GM12801 (cell line): ENCODE data around the gene EIF3L.

ENCODE experiments used
- CTCF ChIP-seq: IDR thresholded peaks from one replicate; pipeline ENCODE4 v1.5.1; 2011; ENCODE audit warnings: control low read depth; ENCODE audit not compliant: insufficient read length; ENCODE audit errors: extremely low read depth

The EIF3L gene

GRCh38 chr22:37929390-37929789 is 80.2 kb downstream of the EIF3L start:
- TF ChIP-seq CTCF, result no peak

GRCh38 chr22:37930270-37930951 is 81.2 kb downstream of the EIF3L start:
- TF ChIP-seq CTCF, result no peak

- TF ChIP-seq CTCF, result no peak
These were observed 81.8 kb downstream of the EIF3L start for GRCh38 chr22:37930952-37931440.

- TF ChIP-seq CTCF, result no peak
These were observed 82.7 kb downstream of the EIF3L start for GRCh38 chr22:37931893-37932389.

- TF ChIP-seq CTCF, result no peak
These were observed 83.2 kb downstream of the EIF3L start for GRCh38 chr22:37932401-37932800.

- no peak for TF ChIP-seq CTCF
These were observed 83.8 kb downstream of the EIF3L start for GRCh38 chr22:37932821-37933578.

- TF ChIP-seq CTCF, result no peak
These were observed 84.6 kb downstream of the EIF3L start for GRCh38 chr22:37933711-37934376.
